ENCODE data around the gene HBD. TPM values are rescaled to one million over a fixed set of nuclear protein-coding genes. Genes with fewer than 3 reads are reported as not detected.
"Not testable (repeated sequence)": the region's sequence is repeated elsewhere in the genome, so short reads cannot be mapped to it uniquely, and the experiment has no call there.

Gene HBD
- total RNA-seq, 2 experiments from 2014 or later, result not detected

DNA sequence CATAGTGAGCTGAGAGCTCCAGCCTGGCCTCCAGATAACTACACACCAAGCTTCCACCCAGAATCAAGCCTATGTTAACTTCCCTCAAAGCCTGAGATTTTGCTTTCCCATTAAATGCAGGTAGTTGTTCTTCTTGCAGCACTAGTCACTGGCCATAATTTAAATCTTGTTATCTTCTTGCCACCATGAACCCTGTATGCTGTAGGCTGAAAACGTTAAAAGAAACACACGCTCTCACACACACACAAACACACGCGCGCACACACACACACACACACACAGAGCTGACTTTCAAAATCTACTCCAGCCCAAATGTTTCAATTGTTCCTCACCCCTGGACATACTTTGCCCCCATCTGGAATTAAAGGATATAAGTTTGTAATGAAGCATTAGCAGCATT is 19.2 kb upstream of the HBD start:
- CTCF ChIA-PET; H3K4me1 ChIP-seq (ENCODE audit: insufficient read depth, low read length); POLR2A ChIA-PET; H3K27ac ChIP-seq (ENCODE audit: low read depth in 1 of 2, low read length in 2 of 2); H3K4me3 ChIP-seq (ENCODE audit: low read length); H3K27ac Mint-ChIP-seq; H3K4me3 Mint-ChIP-seq; DNase-seq; H3K27me3 ChIP-seq (ENCODE audit: control insufficient read depth in 1 of 2, insufficient read depth in 2 of 2, low read length in 2 of 2); H3K27me3 Mint-ChIP-seq; ATAC-seq (ENCODE audit: poor library complexity); H3K9me3 ChIP-seq (ENCODE audit: control insufficient read depth in 1 of 2, insufficient read depth in 1 of 2, low read length in 2 of 2); H3K36me3 Mint-ChIP-seq (ENCODE audit: low read depth); H3K4me1 Mint-ChIP-seq (ENCODE audit: low read depth); H3K36me3 ChIP-seq (ENCODE audit: insufficient read depth, low read length); H3K9me3 Mint-ChIP-seq; intact Hi-C loops (cut with DNase I, micrococcal nuclease): not testable (repeated sequence)

- ATAC-seq (ENCODE audit: poor library complexity), result no peak
- intact Hi-C loops (cut with DNase I, micrococcal nuclease), result no loop called here
- H3K4me1 Mint-ChIP-seq (ENCODE audit: low read depth), result no peaks in the 10 kb centered on the region
These were observed 18.6 kb upstream of the HBD start for GRCh38 chr11:5252919-5253265.

GRCh38 chr11:5252192-5252918 is 18.1 kb upstream of the HBD start:
- ChIA-PET CTCF (no interaction called here), POLR2A (no interaction called here)
- no peak for TF ChIP-seq CTCF (IDR thresholded peaks at IDR 0.05)
- peaks cover 3% of the 10 kb centered on the region in 2 experiments for H3K27me3 ChIP-seq (ENCODE audit: control insufficient read depth in 1 of 2, insufficient read depth in 2 of 2, low read length in 2 of 2)
- Mint-ChIP-seq H3K27ac (no peak overlapping the region), H3K4me3 (no peak overlapping the region), H3K9me3 (no peaks in the 10 kb centered on the region), H3K4me1 (ENCODE audit: low read depth) (no peaks in the 10 kb centered on the region), H3K36me3 (ENCODE audit: low read depth) (no peaks in the 10 kb centered on the region), H3K27me3 (peaks cover 3% of the 10 kb centered on the region)
- no peak for ATAC-seq (ENCODE audit: poor library complexity)
- no peak overlapping the region for H3K4me3 ChIP-seq (ENCODE audit: low read length)
- no peaks in the 10 kb centered on the region for H3K4me1 ChIP-seq (ENCODE audit: insufficient read depth, low read length)
- DNase-seq, result no peak
- H3K9me3 ChIP-seq (ENCODE audit: control insufficient read depth in 1 of 2, insufficient read depth in 1 of 2, low read length in 2 of 2), result no peaks in the 10 kb centered on the region
- no peaks in the 10 kb centered on the region for H3K36me3 ChIP-seq (ENCODE audit: insufficient read depth, low read length)
- intact Hi-C loops (cut with DNase I, micrococcal nuclease), result no loop called here
- no peak overlapping the region for H3K27ac ChIP-seq (ENCODE audit: low read depth in 1 of 2, low read length in 2 of 2)

More at GRCh38 chr11:5252919-5253265, 18.6 kb upstream of the HBD start:
- DNase-seq, result no peak
- Mint-ChIP-seq H3K9me3 (peaks cover 2% of the 10 kb centered on the region), H3K27me3 (peaks cover 3% of the 10 kb centered on the region), H3K27ac (no peak overlapping the region), H3K4me3 (no peak overlapping the region), H3K36me3 (ENCODE audit: low read depth) (no peaks in the 10 kb centered on the region)
- no peak overlapping the region for H3K4me3 ChIP-seq (ENCODE audit: low read length)
- H3K36me3 ChIP-seq (ENCODE audit: insufficient read depth, low read length), result no peaks in the 10 kb centered on the region
- no peaks in the 10 kb centered on the region for H3K4me1 ChIP-seq (ENCODE audit: insufficient read depth, low read length)
- POLR2A ChIA-PET, result no interaction called here
- H3K27ac ChIP-seq (ENCODE audit: low read depth in 1 of 2, low read length in 2 of 2), result no peak overlapping the region
- TF ChIP-seq CTCF (IDR thresholded peaks at IDR 0.05), result no peak
- H3K27me3 ChIP-seq (ENCODE audit: control insufficient read depth in 1 of 2, insufficient read depth in 2 of 2, low read length in 2 of 2), result peaks cover 3% of the 10 kb centered on the region in 2 experiments
- CTCF ChIA-PET, result no interaction called here
- H3K9me3 ChIP-seq (ENCODE audit: control insufficient read depth in 1 of 2, insufficient read depth in 1 of 2, low read length in 2 of 2), result no peaks in the 10 kb centered on the region

GRCh38 chr11:5251746-5252145 is 17.5 kb upstream of the HBD start:
- H3K9me3 Mint-ChIP-seq, result no peaks in the 10 kb centered on the region
- no peak overlapping the region for H3K4me3 ChIP-seq (ENCODE audit: low read length)
- no peaks in the 10 kb centered on the region for H3K4me1 ChIP-seq (ENCODE audit: insufficient read depth, low read length)
- H3K27me3 Mint-ChIP-seq, result peaks cover 3% of the 10 kb centered on the region
- H3K27ac Mint-ChIP-seq, result no peak overlapping the region
- no peaks in the 10 kb centered on the region for H3K36me3 ChIP-seq (ENCODE audit: insufficient read depth, low read length)
- H3K9me3 ChIP-seq (ENCODE audit: control insufficient read depth in 1 of 2, insufficient read depth in 1 of 2, low read length in 2 of 2), result no peaks in the 10 kb centered on the region
- H3K4me1 Mint-ChIP-seq (ENCODE audit: low read depth), result no peaks in the 10 kb centered on the region
- DNase-seq (no peak), ATAC-seq (ENCODE audit: poor library complexity) (no peak)
- no peak overlapping the region for H3K4me3 Mint-ChIP-seq
- POLR2A ChIA-PET, result no interaction called here
- peaks cover 3% of the 10 kb centered on the region in 2 experiments for H3K27me3 ChIP-seq (ENCODE audit: control insufficient read depth in 1 of 2, insufficient read depth in 2 of 2, low read length in 2 of 2)
- intact Hi-C loops (cut with DNase I, micrococcal nuclease), result no loop called here
- CTCF ChIA-PET, result no interaction called here
- TF ChIP-seq CTCF (IDR thresholded peaks at IDR 0.05), result no peak
- H3K36me3 Mint-ChIP-seq (ENCODE audit: low read depth), result no peaks in the 10 kb centered on the region
- no peak overlapping the region for H3K27ac ChIP-seq (ENCODE audit: low read depth in 1 of 2, low read length in 2 of 2)

All from CD4-positive, alpha-beta T cell (primary cell).